Spleen (tissue), 11 donors: ENCODE measurements around the gene EOGT. TPM values are rescaled to one million over a fixed set of nuclear protein-coding genes. Genes with fewer than 3 reads are reported as not detected.

Source experiments
- DNase-seq: peaks from one replicate; pipeline ENCODE4 v3.0.0-alpha.2; 2020
- H3K27ac ChIP-seq, 8 donors: fragments of 200-600 bp; sonication (generic) in 7 of 8; 1 replicate in 4 of 8; 2 replicates in 4 of 8; pipeline versions ENCODE4 v1.5.0 to v1.8.0; 2016 to 2021; ENCODE audit warnings: inconsistent platforms in 4 of 8, mild to moderate bottlenecking in 4 of 8, moderate library complexity in 1 of 8
- H3K27me3 ChIP-seq, 7 donors: fragments of 200-600 bp; sonication (generic) in 6 of 7; replicated peaks in 1 of 7; 1 replicate in 4 of 7; 2 replicates in 3 of 7; pipeline versions ENCODE4 v1.5.0 to v1.8.0; 2016 to 2021; ENCODE audit warnings: inconsistent platforms in 3 of 7, mild to moderate bottlenecking in 1 of 7
- H3K36me3 ChIP-seq, 6 donors: fragments of 200-600 bp; sonication (generic) in 5 of 6; 1 replicate in 4 of 6; 2 replicates in 2 of 6; pipeline versions ENCODE4 v1.5.0 to v1.8.0; 2016 to 2021; ENCODE audit warnings: inconsistent platforms in 2 of 6
- H3K4me1 ChIP-seq, 6 donors: fragments of 200-600 bp; sonication (generic) in 5 of 6; 1 replicate in 3 of 6; 2 replicates in 3 of 6; pipeline versions ENCODE4 v1.5.0 to v1.8.0; 2016 to 2021; ENCODE audit warnings: inconsistent platforms in 3 of 6
- H3K4me3 ChIP-seq, 8 donors: fragments of 200-600 bp; sonication (generic) in 7 of 8; 1 replicate in 4 of 8; 2 replicates in 4 of 8; pipeline versions ENCODE4 v1.5.0 to v1.8.0; 2016 to 2021; ENCODE audit warnings: inconsistent platforms in 4 of 8, mild to moderate bottlenecking in 4 of 8, moderate library complexity in 2 of 8
- H3K9me3 ChIP-seq, 8 donors: fragments of 200-600 bp; sonication (generic) in 7 of 8; 1 replicate in 4 of 8; 2 replicates in 4 of 8; pipeline versions ENCODE4 v1.5.0 to v1.8.0; 2016 to 2021; ENCODE audit warnings: inconsistent platforms in 4 of 8
- POLR2A ChIP-seq, 3 donors: fragments of 450-650 bp; IDR thresholded peaks; one replicate each; pipeline ENCODE4 v1.5.1; 2017; ENCODE audit warnings: antibody characterized with exemption in 3 of 3, mild to moderate bottlenecking in 1 of 3
- POLR2AphosphoS5 ChIP-seq, 3 donors: sonication (generic); formaldehyde crosslinking; IDR thresholded peaks; one replicate each; pipeline ENCODE4 v1.5.1; 2017; ENCODE audit warnings: antibody characterized with exemption in 3 of 3
- WGBS, 5 donors: extraction: QIAGEN DNeasy Blood & Tissue Kit in 3 of 5; methylation state at CpG; one replicate each; pipeline versions ENCODE4 v1.1.5 to v1.1.7; 2013 to 2018; 5-methylcytosine and 5-hydroxymethylcytosine counted together
- intact Hi-C: fragments of 100-400 bp; cut with DNase I; formaldehyde crosslinking; loops from one replicate; pipeline ENCODE4 v1.15.0; 2023; ENCODE audit warnings: low total_unique reads
- polyA plus RNA-seq, 3 donors: library from polyadenylated mRNA; stranded (reverse); fragments of 200-250 nt; gene quantifications; one replicate each; pipeline ENCODE4 v1.2.1, GENCODE V29; 2013
- total RNA-seq, 7 donors: library from RNA; depleted of rRNA in 3 of 7; stranded (reverse); fragments of >200 nt in 3 of 7; fragmentation: NEBNext Ultra II Directional in 4 of 7; extraction: Animal tissue kit (Norgen Biotek cat#: 25700) in 4 of 7; gene quantifications; one replicate each; pipeline versions ENCODE4 v1.1.0 to v1.2.1, GENCODE V29; 2016 to 2021
- TF ChIP-seq, protein P1 (sequence below), 11 experiments: fragments of 200-600 bp in 7 of 11; fragments of 450-650 bp in 4 of 11; sonication (generic) in 4 of 11; IDR thresholded peaks in 8 of 11; conservative IDR thresholded peaks in 3 of 11; 1 replicate in 7 of 11; 2 replicates in 4 of 11; pipeline versions ENCODE4 v1.4.0 to v1.8.0; 2016 to 2021; ENCODE audit warnings: antibody characterized with exemption in 11 of 11, inconsistent platforms in 4 of 11, mild to moderate bottlenecking in 1 of 11
- donor health status: healthy with polysubstance abuse.
- donor health status: DM: no; HTN: no; CAD: no; lungs with moderate emphysema.
- donor health status: DM: no; HTN: no; CAD: no.
- donor health status: Bipolar disorder and iron deficiency.
- donor health status: healthy.
- donor health status: DM: no; HTN: no; CAD: no.
- donor health status: DM: yes; HTN: yes; CAD: no.

EOGT gene
- total and polyA plus RNA-seq, 10 donors, result 9.2 to 30.9 (median 22.5) TPM

DNA sequence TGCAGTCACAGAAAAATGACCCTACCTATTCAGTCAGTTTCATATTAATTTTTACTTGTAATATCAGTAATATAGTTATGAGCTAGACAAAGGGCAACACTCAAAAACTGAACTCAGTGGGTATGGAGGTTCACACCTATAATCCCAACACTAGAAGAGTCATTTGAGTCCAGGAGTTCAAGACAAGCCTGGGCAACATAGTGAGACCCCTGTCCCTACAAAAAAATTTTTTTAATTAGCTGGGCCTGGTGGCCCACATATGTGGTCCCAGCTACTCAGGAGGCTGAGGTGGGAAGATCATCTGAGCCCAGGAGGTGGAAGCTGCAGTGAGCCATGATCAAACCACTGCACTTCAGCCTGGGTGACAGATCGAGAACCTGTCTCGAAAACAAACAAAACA is 35.5 kb upstream of the EOGT start:
- 94 to 100% (median 96%) methylated on average over 2 of the region's 2 CpGs for WGBS, 5 donors
- DNase-seq, result no peak
- H3K4me3 ChIP-seq, result no peak overlapping the region
- H3K36me3 ChIP-seq, result peaks cover 3 to 59% (median 34%) of the 10 kb centered on the region in 6 donors
- H3K4me1 ChIP-seq, result peaks cover 29 to 78% (median 57%) of the 10 kb centered on the region in 6 donors
- H3K27me3 ChIP-seq, result no peaks in the 10 kb centered on the region
- H3K9me3 ChIP-seq, result no peaks in the 10 kb centered on the region
- no peak overlapping the region for H3K27ac ChIP-seq
- TF ChIP-seq, protein P1, sequence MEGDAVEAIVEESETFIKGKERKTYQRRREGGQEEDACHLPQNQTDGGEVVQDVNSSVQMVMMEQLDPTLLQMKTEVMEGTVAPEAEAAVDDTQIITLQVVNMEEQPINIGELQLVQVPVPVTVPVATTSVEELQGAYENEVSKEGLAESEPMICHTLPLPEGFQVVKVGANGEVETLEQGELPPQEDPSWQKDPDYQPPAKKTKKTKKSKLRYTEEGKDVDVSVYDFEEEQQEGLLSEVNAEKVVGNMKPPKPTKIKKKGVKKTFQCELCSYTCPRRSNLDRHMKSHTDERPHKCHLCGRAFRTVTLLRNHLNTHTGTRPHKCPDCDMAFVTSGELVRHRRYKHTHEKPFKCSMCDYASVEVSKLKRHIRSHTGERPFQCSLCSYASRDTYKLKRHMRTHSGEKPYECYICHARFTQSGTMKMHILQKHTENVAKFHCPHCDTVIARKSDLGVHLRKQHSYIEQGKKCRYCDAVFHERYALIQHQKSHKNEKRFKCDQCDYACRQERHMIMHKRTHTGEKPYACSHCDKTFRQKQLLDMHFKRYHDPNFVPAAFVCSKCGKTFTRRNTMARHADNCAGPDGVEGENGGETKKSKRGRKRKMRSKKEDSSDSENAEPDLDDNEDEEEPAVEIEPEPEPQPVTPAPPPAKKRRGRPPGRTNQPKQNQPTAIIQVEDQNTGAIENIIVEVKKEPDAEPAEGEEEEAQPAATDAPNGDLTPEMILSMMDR (IDR thresholded peaks at IDR 0.05 in 8 of 11, conservative IDR thresholded peaks at IDR 0.05 in 3 of 11), result no peak
- no peak for TF ChIP-seq POLR2AphosphoS5 (IDR thresholded peaks at IDR 0.05)
- no peak for TF ChIP-seq POLR2A (IDR thresholded peaks at IDR 0.05)
- intact Hi-C loops, result no loop called here

DNA sequence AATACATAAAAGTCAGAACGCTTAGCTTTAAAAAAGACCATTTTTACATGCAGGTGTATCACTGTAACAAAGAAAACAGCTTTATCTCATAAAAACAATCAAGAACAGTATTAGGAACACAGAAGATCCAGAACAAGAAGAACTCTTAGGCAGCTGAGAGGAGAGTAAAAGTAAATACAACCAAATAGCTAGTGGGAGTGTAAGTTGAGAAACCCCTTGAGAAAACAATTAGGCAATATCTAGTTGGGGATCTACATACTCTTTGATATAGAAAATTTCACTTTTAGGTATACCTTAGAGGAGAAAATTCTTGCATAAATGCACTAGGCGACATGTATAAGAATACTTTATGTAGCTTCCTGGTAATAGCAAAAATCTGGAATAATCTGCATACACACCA is 31.1 kb upstream of the EOGT start:
- Histone ChIP-seq H3K4me1 (peaks cover 11 to 49% (median 32%) of the 10 kb centered on the region in 6 donors), H3K4me3 (no peak overlapping the region), H3K27ac (no peak overlapping the region), H3K27me3 (no peaks in the 10 kb centered on the region), H3K9me3 (no peaks in the 10 kb centered on the region), H3K36me3 (peaks cover 3 to 95% (median 71%) of the 10 kb centered on the region in 6 donors)
- TF ChIP-seq POLR2AphosphoS5 (IDR thresholded peaks at IDR 0.05), result no peak
- no peak for TF ChIP-seq POLR2A (IDR thresholded peaks at IDR 0.05)
- no peak for DNase-seq
- WGBS, 5 donors, result 91 to 99% (median 94%) methylated on average over 2 of the region's 2 CpGs
- intact Hi-C loops, result no loop called here

DNA sequence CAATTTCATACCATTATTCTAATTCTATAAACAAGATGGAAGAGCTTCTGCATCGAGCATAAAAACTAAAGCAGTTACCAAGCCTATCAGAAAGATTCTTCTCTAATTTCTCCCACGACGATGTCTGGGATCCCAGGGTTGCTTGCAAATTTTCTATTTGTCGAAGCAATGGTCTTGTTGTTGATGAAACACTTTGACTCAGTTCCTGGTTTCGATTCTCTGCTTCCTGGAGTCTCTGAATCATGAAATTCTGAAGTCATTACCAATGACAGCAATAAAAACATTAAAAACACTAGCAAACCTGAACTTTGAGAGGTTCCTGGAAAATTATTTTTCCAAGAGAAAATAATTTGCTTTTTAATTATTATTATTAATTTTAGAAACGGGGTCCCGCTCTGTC is 20.0 kb upstream of the EOGT start:
- WGBS, 5 donors, result 73 to 91% (median 78%) methylated on average over 7 of the region's 7 CpGs
- no peak overlapping the region for H3K4me3 ChIP-seq
- intact Hi-C loops, result no loop called here
- H3K27ac ChIP-seq, result peak overlapping the region in 3 of 8 donors; percentile 12 to 53 (median 45)
- H3K27me3 ChIP-seq, result no peaks in the 10 kb centered on the region
- TF ChIP-seq POLR2AphosphoS5 (IDR thresholded peaks at IDR 0.05) (no peak), POLR2A (IDR thresholded peaks at IDR 0.05) (no peak)
- DNase-seq, result no peak
- H3K9me3 ChIP-seq, result no peaks in the 10 kb centered on the region
- H3K36me3 ChIP-seq, result peaks cover 3 to 100% (median 90%) of the 10 kb centered on the region in 6 donors
- H3K4me1 ChIP-seq, result no peaks in the 10 kb centered on the region

DNA sequence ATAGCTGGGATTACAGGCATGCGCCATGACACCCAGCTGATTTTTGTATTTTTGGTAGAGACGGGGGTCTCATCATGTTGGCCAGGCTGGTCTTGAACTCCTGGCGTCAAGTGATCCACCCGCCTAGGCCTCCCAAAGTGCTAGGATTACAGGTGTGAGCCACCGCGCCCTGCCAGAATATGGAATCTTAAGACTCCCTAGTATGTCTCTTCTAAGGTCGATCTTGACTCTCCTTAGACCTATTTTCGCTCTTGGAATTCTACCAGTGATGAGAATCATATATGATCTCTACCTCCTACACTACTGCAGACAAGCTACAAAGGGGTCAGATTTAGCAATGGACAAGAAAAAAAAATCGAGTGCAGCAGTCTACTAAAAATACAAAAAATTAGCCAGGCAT is 19.3 kb upstream of the EOGT start:
- Histone ChIP-seq H3K36me3 (peaks cover 3 to 100% (median 88%) of the 10 kb centered on the region in 6 donors), H3K27ac (no peak overlapping the region), H3K27me3 (no peaks in the 10 kb centered on the region), H3K4me1 (no peaks in the 10 kb centered on the region), H3K9me3 (no peaks in the 10 kb centered on the region), H3K4me3 (no peak overlapping the region)
- DNase-seq, result no peak
- intact Hi-C loops, result no loop called here
- TF ChIP-seq, protein P1 (IDR thresholded peaks at IDR 0.05 in 8 of 11, conservative IDR thresholded peaks at IDR 0.05 in 3 of 11), result no peak
- TF ChIP-seq POLR2AphosphoS5 (IDR thresholded peaks at IDR 0.05) (no peak), POLR2A (IDR thresholded peaks at IDR 0.05) (no peak)
- 96 to 99% (median 97%) methylated on average over 9 of the region's 9 CpGs for WGBS, 5 donors

DNA sequence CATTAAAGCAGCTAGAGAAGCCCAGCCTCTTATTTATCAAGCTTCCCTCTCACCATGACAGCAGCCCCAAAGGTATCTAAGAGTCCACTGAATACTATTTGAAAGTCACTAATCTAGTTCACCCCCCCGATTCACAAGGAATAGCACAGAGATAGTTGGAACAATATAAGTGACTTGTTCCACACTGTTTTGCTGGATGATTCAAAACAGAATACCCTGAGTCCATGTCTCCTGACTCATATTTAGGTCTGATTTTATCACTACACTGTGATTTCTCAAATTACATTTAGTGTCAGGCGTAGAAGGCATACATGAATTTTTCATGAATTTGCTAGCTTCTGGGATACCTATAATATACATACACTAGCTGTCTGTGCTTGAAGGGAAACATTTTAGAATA is 18.7 kb upstream of the EOGT start:
- WGBS, 5 donors, result 97 to 100% (median 98%) methylated on average over 2 of the region's 2 CpGs
- H3K27me3 ChIP-seq, result no peaks in the 10 kb centered on the region
- intact Hi-C loops, result no loop called here
- peaks cover 3 to 100% (median 89%) of the 10 kb centered on the region in 6 donors for H3K36me3 ChIP-seq
- no peaks in the 10 kb centered on the region for H3K4me1 ChIP-seq
- no peaks in the 10 kb centered on the region for H3K9me3 ChIP-seq
- no peak overlapping the region for H3K4me3 ChIP-seq
- H3K27ac ChIP-seq, result no peak overlapping the region
- TF ChIP-seq, protein P1 (IDR thresholded peaks at IDR 0.05 in 8 of 11, conservative IDR thresholded peaks at IDR 0.05 in 3 of 11), result no peak
- TF ChIP-seq POLR2AphosphoS5 (IDR thresholded peaks at IDR 0.05) (no peak), POLR2A (IDR thresholded peaks at IDR 0.05) (no peak)
- DNase-seq, result no peak
